Chondrocyte (in vitro differentiated cells): ENCODE results near the gene TBCE. TPM values are rescaled to one million over a fixed set of nuclear protein-coding genes. Genes with fewer than 3 reads are reported as not detected.
A peak's percentile ranks its signal among the peaks of the same experiment; 100 is the strongest.

Source experiments
- DNase-seq: peaks from one replicate; pipeline ENCODE4 v3.0.0; 2021; ENCODE audit warnings: mixed read lengths, low spot score
- H3K27ac Mint-ChIP-seq: one replicate; pipeline ENCODE4 v1.8.0; 2021; ENCODE audit warnings: mild to moderate bottlenecking, moderate library complexity, mixed read lengths; ENCODE audit not compliant: unreplicated experiment
- H3K27me3 Mint-ChIP-seq: 2 replicates; pipeline ENCODE4 v1.8.0; 2021; ENCODE audit warnings: low read depth, mixed read lengths
- H3K36me3 Mint-ChIP-seq: 2 replicates; pipeline ENCODE4 v1.8.0; 2021; ENCODE audit warnings: low read depth, mixed read lengths
- H3K4me1 Mint-ChIP-seq: 2 replicates; pipeline ENCODE4 v1.8.0; 2021; ENCODE audit warnings: low read depth, mild to moderate bottlenecking, mixed read lengths
- H3K4me3 Mint-ChIP-seq: one replicate; pipeline ENCODE4 v1.8.0; 2021; ENCODE audit warnings: mild to moderate bottlenecking, moderate library complexity, mixed read lengths; ENCODE audit not compliant: unreplicated experiment
- H3K9me3 Mint-ChIP-seq: 2 replicates; pipeline ENCODE4 v1.8.0; 2021; ENCODE audit warnings: low read depth, mixed read lengths
- total RNA-seq: library from RNA; stranded (reverse); gene quantifications from 3 replicates; pipeline ENCODE4 v1.2.1, GENCODE V29; 2021
- TF ChIP-seq, protein P1 (sequence below): fragments of 200-600 bp; sonication (generic); IDR thresholded peaks from 2 replicates; pipeline ENCODE4 v1.5.0; 2021; ENCODE audit warnings: antibody characterized with exemption, mild to moderate bottlenecking, moderate library complexity

Gene TBCE
- total RNA-seq, 1 donor from 2014 or later = 23.2 TPM

DNA sequence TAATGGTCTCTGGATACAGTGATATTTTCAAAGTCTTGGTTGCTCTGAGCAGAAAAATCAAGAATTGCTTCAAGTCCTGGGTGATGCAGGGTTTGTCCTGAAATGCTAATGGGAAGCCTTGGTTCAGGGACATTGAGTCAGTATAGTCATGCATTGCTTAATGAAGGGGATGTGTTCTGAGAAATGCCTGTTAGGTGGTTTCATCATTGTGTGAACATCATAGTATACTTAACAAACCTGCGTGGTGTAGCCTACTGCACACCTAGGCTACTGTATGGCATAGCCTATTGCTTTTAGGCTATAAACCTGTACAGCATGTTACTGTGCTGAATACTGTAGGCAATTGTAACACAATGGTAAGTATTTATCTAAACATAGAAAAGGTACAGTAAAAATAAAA is 36.4 kb downstream of the TBCE start:
- H3K36me3 Mint-ChIP-seq = peaks cover 4% of the 10 kb centered on the region
- no peaks in the 10 kb centered on the region for H3K9me3 Mint-ChIP-seq
- no peak overlapping the region for H3K4me3 Mint-ChIP-seq
- H3K4me1 Mint-ChIP-seq = peaks cover 22% of the 10 kb centered on the region
- no peak for DNase-seq
- H3K27ac Mint-ChIP-seq = no peak overlapping the region
- no peaks in the 10 kb centered on the region for H3K27me3 Mint-ChIP-seq
- TF ChIP-seq, protein P1, sequence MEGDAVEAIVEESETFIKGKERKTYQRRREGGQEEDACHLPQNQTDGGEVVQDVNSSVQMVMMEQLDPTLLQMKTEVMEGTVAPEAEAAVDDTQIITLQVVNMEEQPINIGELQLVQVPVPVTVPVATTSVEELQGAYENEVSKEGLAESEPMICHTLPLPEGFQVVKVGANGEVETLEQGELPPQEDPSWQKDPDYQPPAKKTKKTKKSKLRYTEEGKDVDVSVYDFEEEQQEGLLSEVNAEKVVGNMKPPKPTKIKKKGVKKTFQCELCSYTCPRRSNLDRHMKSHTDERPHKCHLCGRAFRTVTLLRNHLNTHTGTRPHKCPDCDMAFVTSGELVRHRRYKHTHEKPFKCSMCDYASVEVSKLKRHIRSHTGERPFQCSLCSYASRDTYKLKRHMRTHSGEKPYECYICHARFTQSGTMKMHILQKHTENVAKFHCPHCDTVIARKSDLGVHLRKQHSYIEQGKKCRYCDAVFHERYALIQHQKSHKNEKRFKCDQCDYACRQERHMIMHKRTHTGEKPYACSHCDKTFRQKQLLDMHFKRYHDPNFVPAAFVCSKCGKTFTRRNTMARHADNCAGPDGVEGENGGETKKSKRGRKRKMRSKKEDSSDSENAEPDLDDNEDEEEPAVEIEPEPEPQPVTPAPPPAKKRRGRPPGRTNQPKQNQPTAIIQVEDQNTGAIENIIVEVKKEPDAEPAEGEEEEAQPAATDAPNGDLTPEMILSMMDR = no peak

DNA sequence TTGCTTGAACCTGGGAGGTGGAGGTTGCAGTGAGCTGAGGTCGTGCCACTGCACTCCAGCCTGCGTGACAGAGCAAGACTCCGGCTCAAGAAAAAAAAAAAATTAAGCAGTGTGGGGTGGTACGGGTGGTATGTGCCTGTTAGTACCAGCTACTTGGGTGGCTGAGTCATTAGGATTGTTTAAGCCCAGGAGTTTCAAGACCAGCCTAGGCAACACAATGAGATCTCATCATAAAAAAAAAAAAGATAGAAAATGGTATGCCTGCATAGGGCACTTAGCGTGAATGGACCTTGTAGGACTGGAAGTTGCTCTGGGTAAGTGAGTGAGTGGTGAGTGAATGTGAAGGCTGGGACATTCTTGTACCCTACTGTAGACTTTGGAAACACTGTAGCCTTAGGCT is 37.0 kb downstream of the TBCE start:
- Mint-ChIP-seq H3K27ac (peak overlapping the region; percentile 18), H3K4me1 (peaks cover 22% of the 10 kb centered on the region), H3K9me3 (no peaks in the 10 kb centered on the region), H3K36me3 (peaks cover 4% of the 10 kb centered on the region), H3K27me3 (no peaks in the 10 kb centered on the region), H3K4me3 (no peak overlapping the region)
- TF ChIP-seq, protein P1 = no peak
- no peak for DNase-seq

DNA sequence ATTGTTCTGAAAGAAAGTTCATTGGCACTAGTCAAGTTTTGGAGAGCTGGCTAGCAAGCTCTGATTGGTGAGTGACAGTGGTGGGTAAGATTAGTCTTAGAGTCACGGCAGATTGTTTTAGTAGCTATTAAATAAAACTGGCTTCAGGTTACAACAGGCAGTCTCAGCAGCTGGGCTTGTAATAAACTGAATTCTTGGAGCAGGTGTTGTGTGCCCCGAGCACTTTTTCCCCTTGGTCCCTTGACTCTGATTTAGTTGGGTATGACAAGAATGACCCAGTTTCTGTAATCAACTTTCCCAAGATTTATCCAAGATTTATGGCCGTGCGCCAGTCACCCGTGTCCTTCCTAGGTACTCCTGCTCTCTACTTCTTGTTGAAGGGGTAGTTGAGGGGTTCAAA is 40.2 kb downstream of the TBCE start:
- Mint-ChIP-seq H3K27ac (no peak overlapping the region), H3K9me3 (no peaks in the 10 kb centered on the region), H3K36me3 (peaks cover 3% of the 10 kb centered on the region), H3K27me3 (no peaks in the 10 kb centered on the region), H3K4me1 (peaks cover 16% of the 10 kb centered on the region), H3K4me3 (no peak overlapping the region)
- TF ChIP-seq, protein P1 = no peak
- no peak for DNase-seq

DNA sequence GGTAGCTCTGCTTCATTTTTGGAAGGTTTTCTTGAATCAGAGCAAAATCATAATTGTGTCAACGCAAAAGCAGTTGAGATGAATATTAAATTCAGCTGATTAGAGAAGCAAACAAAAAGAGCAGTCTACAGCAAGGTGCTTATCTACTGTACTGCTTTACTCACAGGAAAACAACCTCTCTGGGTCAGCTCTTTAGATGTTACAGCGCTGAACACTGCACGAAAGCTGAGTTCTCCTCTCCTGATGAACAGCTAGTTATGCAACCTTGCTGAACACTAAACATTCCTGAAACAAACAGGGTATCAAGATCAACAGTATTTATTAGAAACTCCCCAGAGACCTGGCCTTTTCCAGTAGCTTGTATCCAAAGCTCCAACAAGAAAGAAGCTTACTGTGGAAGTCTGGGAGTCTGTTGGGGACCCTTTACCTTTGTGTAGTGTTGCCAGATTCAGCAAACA is 41.3 kb downstream of the TBCE start:
- no peak for DNase-seq
- no peaks in the 10 kb centered on the region for H3K9me3 Mint-ChIP-seq
- H3K27me3 Mint-ChIP-seq = no peaks in the 10 kb centered on the region
- no peak overlapping the region for H3K4me3 Mint-ChIP-seq
- H3K4me1 Mint-ChIP-seq = peaks cover 12% of the 10 kb centered on the region
- TF ChIP-seq, protein P1 = no peak
- H3K36me3 Mint-ChIP-seq = peaks cover 2% of the 10 kb centered on the region
- no peak overlapping the region for H3K27ac Mint-ChIP-seq

DNA sequence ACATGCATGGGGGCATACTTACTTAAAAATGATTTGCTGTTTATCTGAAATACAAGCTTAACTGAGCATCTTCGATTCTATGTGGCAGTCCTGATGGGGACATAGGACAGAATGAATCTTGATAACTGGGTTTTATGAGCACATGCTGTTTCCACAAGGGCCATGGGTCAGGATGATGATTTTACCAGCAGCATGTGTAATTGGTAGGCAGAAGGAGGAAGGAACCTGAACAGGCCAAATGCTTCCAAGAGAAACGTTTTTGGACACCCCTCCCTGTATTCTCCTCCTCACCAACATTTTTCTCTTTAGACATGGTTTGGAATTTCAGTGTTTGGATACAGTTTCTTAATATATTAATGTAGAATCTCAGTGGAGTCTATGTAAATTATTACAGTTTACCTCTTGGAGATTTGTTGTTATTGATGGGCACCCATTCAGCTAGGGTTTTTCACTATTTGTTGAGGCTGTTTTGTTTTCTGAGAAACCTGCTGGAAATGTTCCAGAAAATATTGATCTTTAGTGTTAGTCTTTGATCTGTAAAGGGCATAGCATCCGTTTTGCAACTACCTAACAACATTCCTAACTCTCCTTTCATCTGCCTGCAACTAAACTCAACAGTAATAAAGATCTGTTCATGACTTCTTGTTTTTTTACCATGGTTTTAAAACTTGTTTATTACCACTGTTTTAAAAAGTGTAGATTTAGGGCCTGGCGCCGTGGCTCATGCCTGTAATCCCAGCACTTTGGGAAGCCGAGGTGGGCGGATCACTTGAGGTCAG is 42.0 kb downstream of the TBCE start:
- no peak for DNase-seq
- H3K27ac Mint-ChIP-seq = no peak overlapping the region
- H3K9me3 Mint-ChIP-seq = no peaks in the 10 kb centered on the region
- no peak overlapping the region for H3K4me3 Mint-ChIP-seq
- no peaks in the 10 kb centered on the region for H3K27me3 Mint-ChIP-seq
- peaks cover under 1% of the 10 kb centered on the region for H3K36me3 Mint-ChIP-seq
- peaks cover 11% of the 10 kb centered on the region for H3K4me1 Mint-ChIP-seq
- TF ChIP-seq, protein P1 = no peak
